ENCODE measurements around the gene GPR87. TPM values are rescaled to one million over a fixed set of nuclear protein-coding genes. Genes with fewer than 3 reads are reported as not detected.
A peak's percentile ranks its signal among the peaks of the same experiment; 100 is the strongest.

The GPR87 gene
- total RNA-seq, 1 donor from 2014 or later: not detected

GRCh38 chr3:151283387-151283786, 33.2 kb downstream of the GPR87 start:
- no peaks in the 10 kb centered on the region for H3K27me3 Mint-ChIP-seq (ENCODE audit: unreplicated experiment)
- H3K4me3 Mint-ChIP-seq (ENCODE audit: unreplicated experiment): no peak overlapping the region
- peaks cover 5% of the 10 kb centered on the region for H3K4me1 Mint-ChIP-seq (ENCODE audit: unreplicated experiment)
- H3K27ac Mint-ChIP-seq (ENCODE audit: unreplicated experiment): no peak overlapping the region
- H3K9me3 Mint-ChIP-seq (ENCODE audit: unreplicated experiment): no peaks in the 10 kb centered on the region
- no peak for TF ChIP-seq CTCF (IDR thresholded peaks at IDR 0.05)
- no peak for DNase-seq (ENCODE audit: extremely low spot score, unreplicated experiment)
- no peaks in the 10 kb centered on the region for H3K36me3 Mint-ChIP-seq (ENCODE audit: unreplicated experiment)

GRCh38 chr3:151282921-151283320, 33.7 kb downstream of the GPR87 start:
- Mint-ChIP-seq H3K9me3 (ENCODE audit: unreplicated experiment) (no peaks in the 10 kb centered on the region), H3K4me3 (ENCODE audit: unreplicated experiment) (no peak overlapping the region), H3K27me3 (ENCODE audit: unreplicated experiment) (no peaks in the 10 kb centered on the region), H3K4me1 (ENCODE audit: unreplicated experiment) (peaks cover 5% of the 10 kb centered on the region), H3K36me3 (ENCODE audit: unreplicated experiment) (no peaks in the 10 kb centered on the region), H3K27ac (ENCODE audit: unreplicated experiment) (no peak overlapping the region)
- peak; percentile 77 for TF ChIP-seq CTCF (IDR thresholded peaks at IDR 0.05)
- DNase-seq (ENCODE audit: extremely low spot score, unreplicated experiment): no peak

- TF ChIP-seq CTCF (IDR thresholded peaks at IDR 0.05): no peak
- Mint-ChIP-seq H3K27me3 (ENCODE audit: unreplicated experiment) (no peaks in the 10 kb centered on the region), H3K4me1 (ENCODE audit: unreplicated experiment) (peaks cover 5% of the 10 kb centered on the region), H3K27ac (ENCODE audit: unreplicated experiment) (no peak overlapping the region), H3K9me3 (ENCODE audit: unreplicated experiment) (no peaks in the 10 kb centered on the region), H3K36me3 (ENCODE audit: unreplicated experiment) (no peaks in the 10 kb centered on the region), H3K4me3 (ENCODE audit: unreplicated experiment) (no peak overlapping the region)
- no peak for DNase-seq (ENCODE audit: extremely low spot score, unreplicated experiment)
These were observed 34.8 kb downstream of the GPR87 start for GRCh38 chr3:151281671-151282324.

- H3K27ac Mint-ChIP-seq (ENCODE audit: unreplicated experiment): no peak within 1 kb of the TSS
- H3K4me1 Mint-ChIP-seq (ENCODE audit: unreplicated experiment): peaks cover 5% of the 10 kb centered on the region
- no peak within 1 kb of the TSS for H3K4me3 Mint-ChIP-seq (ENCODE audit: unreplicated experiment)
- H3K36me3 Mint-ChIP-seq (ENCODE audit: unreplicated experiment): no peaks in the 10 kb centered on the region
- H3K27me3 Mint-ChIP-seq (ENCODE audit: unreplicated experiment): no peaks in the 10 kb centered on the region
- no peak for DNase-seq (ENCODE audit: extremely low spot score, unreplicated experiment)
- H3K9me3 Mint-ChIP-seq (ENCODE audit: unreplicated experiment): no peaks in the 10 kb centered on the region
- TF ChIP-seq CTCF (IDR thresholded peaks at IDR 0.05): no peak
These were observed 38.4 kb downstream of the GPR87 start, which contains the start of gene P2RY14 for GRCh38 chr3:151278230-151278629. Gene P2RY14, minus strand, starts transcription at chr3:151278542. Its CDS starts 64,226 bp downstream, at chr3:151214316.

GRCh38 chr3:151276687-151277042, 40.0 kb downstream of the GPR87 start:
- peaks cover 3% of the 10 kb centered on the region for H3K4me1 Mint-ChIP-seq (ENCODE audit: unreplicated experiment)
- TF ChIP-seq CTCF (IDR thresholded peaks at IDR 0.05): no peak
- no peak overlapping the region for H3K4me3 Mint-ChIP-seq (ENCODE audit: unreplicated experiment)
- DNase-seq (ENCODE audit: extremely low spot score, unreplicated experiment): no peak
- H3K36me3 Mint-ChIP-seq (ENCODE audit: unreplicated experiment): no peaks in the 10 kb centered on the region
- no peaks in the 10 kb centered on the region for H3K27me3 Mint-ChIP-seq (ENCODE audit: unreplicated experiment)
- no peaks in the 10 kb centered on the region for H3K9me3 Mint-ChIP-seq (ENCODE audit: unreplicated experiment)
- H3K27ac Mint-ChIP-seq (ENCODE audit: unreplicated experiment): no peak overlapping the region
